GM10248 (cell line): ENCODE results near the gene RBKS.

ENCODE experiments used
- CTCF ChIA-PET: fragments of 300-600 bp; sonication (Branson Sonifier 250); formaldehyde crosslinking; extraction: SDS; loops from one replicate; lab custom pipeline; 2021; ENCODE audit warnings: antibody characterized with exemption; lab: Yijun Ruan, JAX
- POLR2A ChIA-PET: fragments of 350-650 bp; sonication (Branson Sonifier 250); formaldehyde crosslinking; extraction: SDS; loops from one replicate; lab custom pipeline; 2020; ENCODE audit warnings: antibody characterized with exemption; lab: Yijun Ruan, JAX
- DNase-seq: peaks from one replicate; pipeline ENCODE4 v3.0.0; 2012; ENCODE audit errors: extremely low spot score
- TF ChIP-seq, protein P1 (sequence below): IDR thresholded peaks from 2 replicates; pipeline ENCODE4 v1.5.1; 2012; ENCODE audit warnings: mild to moderate bottlenecking, low read depth; ENCODE audit errors: extremely low read depth, missing control alignments, control extremely low read depth

RBKS gene

DNA sequence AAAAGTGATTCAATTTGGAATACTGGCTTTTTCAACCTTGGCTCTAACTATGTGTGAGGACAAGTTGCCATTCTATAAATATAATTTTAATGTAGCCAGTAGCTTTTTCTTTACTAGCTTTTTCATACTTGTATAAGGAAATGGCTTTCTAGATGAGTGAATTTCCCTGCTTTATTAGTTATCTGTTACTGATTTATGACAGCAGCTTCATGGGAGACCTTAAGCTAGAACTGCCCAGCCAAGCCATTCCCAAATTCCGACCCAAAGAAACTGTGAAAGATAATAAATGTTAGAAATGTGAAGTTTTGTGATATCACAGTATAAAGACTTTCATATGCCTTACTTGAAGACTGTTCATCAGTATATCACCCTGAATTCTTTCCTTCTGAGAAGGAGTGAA is 32.7 kb upstream of the RBKS start:
- no peak for DNase-seq
- ChIA-PET CTCF (interaction anchor here (1.1 kb wide), 1 partner anchor 8 kb away, joined by 3 read pairs; no protein-coding TSS in a partner anchor), POLR2A (no interaction called here)
- TF ChIP-seq, protein P1, sequence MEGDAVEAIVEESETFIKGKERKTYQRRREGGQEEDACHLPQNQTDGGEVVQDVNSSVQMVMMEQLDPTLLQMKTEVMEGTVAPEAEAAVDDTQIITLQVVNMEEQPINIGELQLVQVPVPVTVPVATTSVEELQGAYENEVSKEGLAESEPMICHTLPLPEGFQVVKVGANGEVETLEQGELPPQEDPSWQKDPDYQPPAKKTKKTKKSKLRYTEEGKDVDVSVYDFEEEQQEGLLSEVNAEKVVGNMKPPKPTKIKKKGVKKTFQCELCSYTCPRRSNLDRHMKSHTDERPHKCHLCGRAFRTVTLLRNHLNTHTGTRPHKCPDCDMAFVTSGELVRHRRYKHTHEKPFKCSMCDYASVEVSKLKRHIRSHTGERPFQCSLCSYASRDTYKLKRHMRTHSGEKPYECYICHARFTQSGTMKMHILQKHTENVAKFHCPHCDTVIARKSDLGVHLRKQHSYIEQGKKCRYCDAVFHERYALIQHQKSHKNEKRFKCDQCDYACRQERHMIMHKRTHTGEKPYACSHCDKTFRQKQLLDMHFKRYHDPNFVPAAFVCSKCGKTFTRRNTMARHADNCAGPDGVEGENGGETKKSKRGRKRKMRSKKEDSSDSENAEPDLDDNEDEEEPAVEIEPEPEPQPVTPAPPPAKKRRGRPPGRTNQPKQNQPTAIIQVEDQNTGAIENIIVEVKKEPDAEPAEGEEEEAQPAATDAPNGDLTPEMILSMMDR: no peak

DNA sequence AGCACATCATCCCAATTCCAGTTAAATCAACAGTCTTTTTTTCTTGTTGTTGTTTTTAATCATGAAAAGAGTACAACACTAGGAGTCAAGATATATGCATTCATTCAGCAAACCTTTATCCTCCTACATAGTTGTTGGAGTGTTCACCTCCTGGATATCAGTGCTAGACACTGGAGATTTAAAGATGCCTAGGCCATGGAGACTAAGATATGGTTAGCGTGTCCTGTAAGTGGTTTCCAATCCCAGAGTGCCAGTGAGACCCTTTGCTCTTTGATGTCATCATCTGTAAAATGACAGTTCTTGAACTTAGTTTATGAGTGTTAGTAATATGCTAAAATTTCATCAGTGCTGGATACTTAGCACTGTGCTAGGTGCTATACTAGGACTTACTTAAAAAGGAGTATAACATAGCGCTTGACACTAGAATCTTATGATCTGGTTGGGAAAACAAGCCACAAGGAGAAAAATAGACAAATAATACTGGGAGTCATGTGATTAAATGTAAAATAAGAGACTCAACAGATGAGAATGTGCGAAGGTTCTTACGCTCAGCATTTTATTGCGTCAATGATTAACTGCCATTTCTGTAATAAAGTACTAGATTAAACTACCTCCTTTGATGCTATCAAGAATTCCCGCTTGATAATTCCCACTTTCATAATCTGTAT is 31.8 kb upstream of the RBKS start:
- DNase-seq: no peak
- TF ChIP-seq, protein P1: no peak
- POLR2A ChIA-PET: no interaction called here
- CTCF ChIA-PET: no interaction called here

DNA sequence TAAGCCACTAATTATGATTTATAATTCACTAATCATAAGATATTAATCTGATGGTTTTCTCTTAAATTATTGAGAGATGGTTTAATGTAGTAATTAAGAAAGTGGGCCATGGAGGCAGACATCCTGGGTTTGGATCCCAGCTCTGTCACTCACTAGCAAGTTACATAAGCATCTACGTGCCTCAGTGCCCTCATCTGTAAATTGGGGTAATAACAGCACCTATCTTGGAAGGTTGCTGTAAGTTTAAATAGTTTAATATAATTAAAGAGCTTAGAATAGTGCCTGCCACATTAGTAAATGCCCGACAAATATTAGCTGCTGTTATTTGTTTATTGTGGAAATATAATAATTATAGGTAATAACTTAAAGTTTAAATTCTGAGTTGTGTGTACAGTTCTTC is 31.2 kb upstream of the RBKS start:
- POLR2A ChIA-PET: no interaction called here
- no peak for DNase-seq
- CTCF ChIA-PET: no interaction called here
- TF ChIP-seq, protein P1: no peak

DNA sequence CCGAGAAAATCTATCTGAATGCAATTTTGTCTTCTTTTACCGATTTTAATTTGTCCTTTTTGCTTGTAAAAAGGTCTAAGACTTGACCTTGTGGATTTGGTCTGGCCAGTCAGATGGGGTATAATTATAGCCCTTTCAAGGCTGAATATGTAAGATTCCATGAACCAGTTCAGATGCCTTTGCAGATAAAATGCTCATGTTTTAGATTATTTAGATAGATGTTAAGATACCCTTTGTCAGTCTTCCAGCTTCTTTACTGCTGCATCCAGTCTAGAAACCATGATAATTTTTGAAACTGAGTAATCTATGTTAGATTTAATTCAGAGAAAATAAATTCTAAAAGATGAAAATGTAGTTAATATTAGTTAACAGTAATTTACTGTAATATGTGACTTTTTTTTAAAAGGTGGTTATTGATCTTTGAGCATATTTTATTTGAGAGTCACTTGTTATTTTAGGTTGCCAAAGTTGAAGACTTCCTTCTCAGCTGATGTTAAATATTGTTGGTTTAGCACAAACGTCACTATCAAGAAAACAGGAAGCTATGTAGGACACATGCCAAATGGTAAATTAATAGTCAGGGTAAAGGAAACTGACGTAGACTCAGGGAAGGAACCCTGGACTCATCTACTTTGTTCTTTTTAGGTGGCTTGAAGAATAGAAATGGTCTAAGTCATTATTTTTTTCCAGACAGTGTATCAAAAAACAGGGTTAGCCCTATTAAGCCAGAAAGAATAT is 30.1 kb upstream of the RBKS start:
- TF ChIP-seq, protein P1: no peak
- no peak for DNase-seq
- ChIA-PET CTCF (no interaction called here), POLR2A (no interaction called here)

DNA sequence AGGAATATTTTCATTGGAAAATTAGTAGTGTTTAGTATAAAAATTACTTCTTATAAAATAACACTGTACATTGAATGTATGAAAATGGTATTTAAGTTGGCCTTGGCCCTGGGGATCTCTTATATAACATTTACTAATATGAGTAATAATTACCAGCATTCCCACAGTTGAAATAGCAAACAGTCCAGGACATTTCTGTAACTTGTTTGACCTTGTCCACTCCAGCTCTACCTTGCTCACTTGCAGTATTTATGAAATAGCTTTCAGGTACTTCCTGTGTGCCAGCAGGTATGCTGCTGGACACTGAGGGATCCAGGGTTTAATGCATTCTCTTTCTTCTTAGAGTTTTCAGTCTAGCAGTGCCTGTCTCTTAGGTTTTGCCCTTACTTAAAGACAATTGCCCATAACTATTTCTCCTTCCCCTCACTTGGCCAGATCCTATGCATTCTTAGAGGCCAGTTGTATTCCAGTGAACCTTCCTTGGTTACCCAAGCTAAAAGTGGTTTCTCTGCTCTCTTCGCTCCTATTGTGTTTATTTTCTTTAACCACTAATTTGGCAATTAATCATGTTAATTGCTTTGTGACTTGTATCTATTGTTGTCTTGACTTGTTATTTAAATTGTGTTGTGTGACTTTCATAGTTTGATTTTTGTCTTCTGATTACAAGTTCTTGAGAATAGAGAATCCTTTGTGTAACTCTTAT is 26.3 kb upstream of the RBKS start:
- CTCF ChIA-PET: interaction anchor here (0.6 kb wide), 1 partner anchor 12 kb away, joined by 3 read pairs; no protein-coding TSS in a partner anchor
- DNase-seq: no peak
- POLR2A ChIA-PET: no interaction called here
- TF ChIP-seq, protein P1: no peak

DNA sequence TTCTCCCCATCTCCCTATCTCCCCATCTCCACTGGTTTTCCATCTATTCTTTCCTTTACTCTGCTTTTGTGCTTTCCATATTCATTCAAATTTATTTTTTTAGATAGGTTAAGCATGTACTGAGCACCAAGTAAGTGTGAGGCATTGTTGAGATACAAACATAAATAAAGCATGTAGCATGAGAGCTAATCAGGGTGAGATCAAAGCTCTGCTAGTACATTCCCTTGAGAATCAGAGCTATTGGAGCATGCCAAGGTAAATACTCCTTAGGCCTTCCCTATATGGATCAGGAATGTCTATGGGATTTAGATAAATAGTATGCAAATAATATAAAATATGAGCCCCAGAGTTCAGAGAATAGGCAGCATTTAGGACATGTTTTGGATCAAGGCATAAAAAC is 25.7 kb upstream of the RBKS start:
- no peak for DNase-seq
- TF ChIP-seq, protein P1: no peak
- POLR2A ChIA-PET: no interaction called here
- CTCF ChIA-PET: interaction anchor here (0.6 kb wide), 1 partner anchor 13 kb away, joined by 3 read pairs; no protein-coding TSS in a partner anchor
